Vagina (tissue), 2 donors: ENCODE results near the gene CMTM4.
"Not testable (repeated sequence)": the region's sequence is repeated elsewhere in the genome, so short reads cannot be mapped to it uniquely, and the experiment has no call there.

Source experiments
- CTCF ChIP-seq, 3 experiments: fragments of 450-650 bp in 2 of 3; fragments of 200-600 bp in 1 of 3; sonication (generic) in 1 of 3; IDR thresholded peaks; one replicate each; pipeline ENCODE4 v1.5.1; 2017 to 2019; ENCODE audit warnings: antibody characterized with exemption in 3 of 3, mild to moderate bottlenecking in 2 of 3, moderate library complexity in 2 of 3
- POLR2AphosphoS5 ChIP-seq, 2 donors: sonication (generic); formaldehyde crosslinking; IDR thresholded peaks; one replicate each; pipeline ENCODE4 v1.9.0; 2017; ENCODE audit warnings: antibody characterized with exemption in 2 of 2, mild to moderate bottlenecking in 2 of 2, low read depth in 1 of 2; ENCODE audit not compliant: insufficient read depth in 1 of 2

GRCh38 chr16:66611911-66612310 lies 84.6 kb downstream of the CMTM4 start:
- not testable (repeated sequence) for TF ChIP-seq CTCF (IDR thresholded peaks at IDR 0.05); POLR2AphosphoS5 (IDR thresholded peaks at IDR 0.05; ENCODE audit: insufficient read depth in 1 of 2, low read depth in 1 of 2)
